A204.1 (cell line): ENCODE measurements around the gene CPT1C.
A peak's percentile ranks its signal among the peaks of the same experiment; 100 is the strongest.

Source experiments
- FAIRE-seq: peaks from 2 replicates; lab custom pipeline; 2012; peaks lifted over from hg19 to GRCh38; lab: Jason Lieb, UNC

The CPT1C gene

DNA sequence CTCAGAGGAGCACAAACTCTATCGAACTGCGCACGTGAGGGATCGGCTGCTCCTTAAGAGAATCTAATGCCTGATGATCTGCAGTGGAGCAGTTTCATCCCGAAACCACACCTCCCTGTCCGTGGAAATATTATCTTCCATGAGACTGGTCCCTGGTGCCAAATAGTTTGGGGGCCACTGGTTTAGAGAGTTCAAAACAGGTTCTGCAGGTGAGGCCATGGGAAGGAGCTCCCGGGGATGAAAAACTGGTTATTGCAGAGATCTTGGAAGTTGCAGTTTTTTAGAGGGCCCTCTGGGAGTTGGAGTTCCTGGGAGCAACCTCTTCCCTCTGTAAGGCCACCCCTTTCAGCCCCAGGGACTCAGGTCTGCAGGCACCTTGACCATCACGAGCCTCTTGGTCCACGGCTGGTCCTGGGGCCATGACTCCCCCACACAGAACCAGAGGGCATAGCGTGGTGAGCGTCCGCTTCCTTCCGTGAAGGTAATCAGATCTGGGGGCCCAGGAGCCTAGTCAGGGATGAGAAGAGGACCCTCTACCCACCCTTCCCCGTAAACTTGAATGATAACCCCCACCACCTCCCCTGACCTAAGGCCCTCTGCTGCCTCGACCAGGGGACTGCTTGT lies 30.5 kb upstream of the CPT1C start:
- FAIRE-seq, result no peak

GRCh38 chr19:49662011-49662410 lies 28.9 kb upstream of the CPT1C start:
- FAIRE-seq, result no peak

- no peak for FAIRE-seq
These were observed 27.7 kb upstream of the CPT1C start for GRCh38 chr19:49663224-49663623.

DNA sequence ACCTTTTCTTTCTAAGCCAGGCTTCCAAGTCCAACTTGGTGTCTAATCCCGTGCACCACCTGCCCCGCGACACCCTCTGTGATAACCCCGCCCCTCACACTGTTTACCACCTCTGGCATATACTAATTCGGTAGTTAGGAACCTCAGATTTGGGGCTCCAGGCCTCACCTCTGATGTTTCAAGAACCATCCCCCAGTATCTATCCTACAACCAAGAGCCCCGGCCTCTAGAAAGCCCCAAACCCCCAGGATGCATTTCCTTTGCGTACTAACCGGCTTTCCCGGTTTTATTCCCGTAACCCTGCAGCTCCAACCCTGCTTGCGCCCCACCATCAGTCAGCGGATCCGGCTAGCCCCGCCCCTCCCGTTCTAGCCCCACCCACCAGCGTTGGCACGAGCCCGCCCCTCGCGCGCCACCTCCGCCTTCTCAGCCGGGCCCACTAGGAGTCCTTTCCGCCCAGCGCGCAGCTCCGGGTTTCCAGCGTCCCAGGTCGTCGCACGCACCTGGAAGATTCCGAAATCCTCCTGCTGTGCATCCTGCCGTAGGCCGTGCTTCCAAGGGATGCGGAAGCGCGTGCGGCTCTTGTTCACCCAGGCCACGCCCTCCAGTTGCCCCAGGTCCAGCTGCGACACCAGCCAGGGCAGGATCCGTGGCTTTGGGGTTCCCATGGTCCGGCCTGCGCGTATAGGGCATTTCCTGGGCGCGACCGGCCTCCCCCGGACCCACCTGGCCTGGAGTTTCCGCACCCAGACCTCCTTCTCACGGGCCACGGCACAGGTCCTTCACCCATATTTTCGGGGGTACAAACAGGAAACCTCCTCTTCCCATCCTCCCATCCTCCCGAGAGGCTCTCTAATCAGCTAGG lies 26.5 kb upstream of the CPT1C start:
- FAIRE-seq, result no peak

GRCh38 chr19:49665036-49665350 lies 25.9 kb upstream of the CPT1C start:
- no peak for FAIRE-seq

GRCh38 chr19:49665351-49666119 lies 25.4 kb upstream of the CPT1C start, which contains the start of the genes BCL2L12 and IRF3:
TSS of gene BCL2L12 (plus strand) at chr19:49665933. CDS start at chr19:49666693, 760 bp downstream.
TSS of gene IRF3 (minus strand) at chr19:49665857. CDS start at chr19:49664838, 1,019 bp downstream.
- FAIRE-seq, result peak; percentile 98

- FAIRE-seq, result no peak
These were observed 24.8 kb upstream of the CPT1C start for GRCh38 chr19:49666120-49666444.

DNA sequence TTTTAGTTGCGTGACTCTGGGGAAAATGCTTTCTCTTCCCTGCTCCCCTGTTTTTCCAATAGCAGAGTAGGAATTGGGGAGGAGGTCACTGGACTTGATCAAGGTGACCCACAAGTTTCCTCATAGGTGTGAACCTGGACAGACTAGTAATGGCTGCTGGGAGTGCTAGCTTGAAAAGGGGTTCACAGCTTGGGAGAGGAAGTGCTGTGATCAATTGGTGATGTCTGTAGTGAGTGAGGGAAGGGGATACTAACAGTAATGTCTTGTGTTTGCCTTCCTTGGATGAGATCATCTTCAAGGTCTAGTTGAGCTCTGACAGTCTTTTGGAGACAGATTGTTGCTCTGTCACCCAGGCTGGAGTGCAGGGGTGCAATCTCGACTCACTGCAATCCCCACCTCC lies 23.4 kb upstream of the CPT1C start:
- FAIRE-seq, result no peak

GRCh38 chr19:49669516-49669915 lies 21.4 kb upstream of the CPT1C start:
- no peak for FAIRE-seq

DNA sequence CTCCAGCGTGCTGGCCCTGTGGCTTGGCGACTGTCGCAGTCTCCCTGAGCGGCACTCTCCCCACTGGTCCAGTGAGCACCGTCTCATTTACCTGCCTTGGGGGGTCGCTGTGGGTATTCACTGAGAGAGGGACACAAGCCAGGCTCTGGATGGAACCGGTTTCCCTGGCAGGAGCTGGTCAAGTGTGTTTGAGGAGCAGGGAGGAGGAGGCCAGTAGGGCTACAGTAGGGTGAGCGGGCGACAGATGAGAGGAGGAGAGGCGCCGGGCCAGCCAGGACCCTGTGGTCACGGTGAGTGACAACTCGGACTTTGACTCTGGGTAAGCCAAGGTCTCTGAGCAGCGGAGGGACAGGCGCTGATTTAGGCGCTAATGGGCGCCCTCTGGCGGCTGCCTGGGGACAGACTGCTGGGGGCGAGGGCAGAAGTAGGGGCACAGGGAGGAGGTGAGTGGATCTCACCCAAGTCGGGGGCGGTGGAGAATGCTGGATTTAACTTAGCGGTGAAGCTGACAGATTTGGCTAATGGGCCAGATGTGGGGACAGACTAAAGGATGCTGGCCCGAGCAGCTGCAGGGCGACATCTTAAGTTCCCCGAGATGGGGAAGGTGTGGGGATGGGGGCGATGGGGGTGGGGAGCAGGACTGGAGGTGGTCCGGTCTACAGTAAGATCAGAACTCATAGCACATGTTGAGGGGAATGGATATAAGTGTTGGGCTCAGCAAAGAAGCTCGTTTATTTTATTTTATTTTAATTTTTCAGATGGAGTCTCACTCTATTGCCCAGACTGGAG lies 18.6 kb upstream of the CPT1C start:
- FAIRE-seq, result no peak

DNA sequence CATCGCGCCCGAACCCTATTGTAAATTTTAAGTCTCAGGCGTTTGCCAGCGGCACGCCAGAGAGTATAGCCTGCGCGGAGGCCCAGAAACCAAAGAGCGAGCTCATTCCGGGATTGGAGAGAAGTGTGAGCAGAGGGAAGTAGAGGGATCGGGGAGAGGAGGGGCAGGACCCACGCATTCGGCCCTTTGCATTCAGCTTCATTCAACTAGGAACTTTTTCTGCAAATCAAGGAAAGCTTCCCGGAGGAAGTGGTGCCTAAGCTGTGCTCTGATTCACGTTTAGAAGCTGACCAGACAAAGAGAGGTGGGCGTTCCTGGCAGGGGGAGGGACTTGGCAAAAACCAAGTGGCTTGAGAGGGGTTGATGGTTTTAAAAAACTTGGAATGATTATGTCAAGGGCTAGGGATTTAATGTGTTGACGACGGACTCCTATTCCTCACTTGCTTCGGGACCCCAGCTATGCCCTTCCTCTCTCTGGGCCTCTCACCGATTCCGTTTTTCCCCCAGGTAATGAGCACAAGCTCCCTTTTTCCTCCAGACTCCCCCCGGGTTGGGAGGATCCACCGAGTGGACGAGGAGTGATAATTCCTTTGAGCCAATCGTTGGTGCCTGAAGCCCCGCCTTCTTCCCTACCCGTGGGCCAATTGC lies 14.7 kb upstream of the CPT1C start:
- FAIRE-seq, result peak; percentile 54

- peak; percentile 99 for FAIRE-seq
These were observed 14.1 kb upstream of the CPT1C start for GRCh38 chr19:49676784-49677230.

DNA sequence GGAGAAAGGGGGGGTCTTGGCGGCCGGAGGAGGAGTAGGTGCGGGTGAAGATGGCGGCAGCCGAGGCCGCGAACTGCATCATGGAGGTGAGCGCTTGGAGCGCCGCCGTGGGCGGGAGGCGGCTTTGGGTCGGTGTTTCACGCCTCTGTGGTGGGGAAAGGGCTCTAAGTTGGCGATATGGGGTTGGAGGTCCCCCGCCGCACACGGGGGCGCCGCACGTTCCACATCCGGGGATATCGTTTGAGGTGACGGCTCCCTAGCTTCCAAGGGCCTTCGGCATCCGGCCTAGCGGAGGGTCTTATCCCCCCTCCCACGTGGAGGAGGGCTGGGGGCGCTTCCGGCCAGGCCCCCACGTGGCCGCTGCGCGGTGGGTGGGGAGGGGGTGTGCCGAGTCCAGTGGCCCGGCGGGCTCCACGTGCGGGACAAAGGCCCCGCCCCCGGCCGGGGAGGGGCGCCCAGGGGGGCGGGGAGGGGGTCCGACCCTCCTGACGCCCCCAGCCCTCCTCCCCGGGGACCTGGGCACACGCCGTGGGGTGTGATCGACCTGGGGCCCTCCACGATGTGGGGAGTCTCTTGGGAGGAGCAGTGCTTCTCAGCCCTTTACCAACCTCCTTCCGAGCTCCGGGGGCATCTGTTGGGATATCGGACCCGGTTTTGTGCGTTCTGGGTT lies 13.6 kb upstream of the CPT1C start, which contains the start of gene PRMT1:
Gene PRMT1, plus strand, starts transcription at position 41 of the 670 bp plus-strand sequence. Its CDS starts 10 bp downstream, at position 51.
- no peak for FAIRE-seq

GRCh38 chr19:49677901-49678674 lies 12.8 kb upstream of the CPT1C start:
- FAIRE-seq, result no peak

DNA sequence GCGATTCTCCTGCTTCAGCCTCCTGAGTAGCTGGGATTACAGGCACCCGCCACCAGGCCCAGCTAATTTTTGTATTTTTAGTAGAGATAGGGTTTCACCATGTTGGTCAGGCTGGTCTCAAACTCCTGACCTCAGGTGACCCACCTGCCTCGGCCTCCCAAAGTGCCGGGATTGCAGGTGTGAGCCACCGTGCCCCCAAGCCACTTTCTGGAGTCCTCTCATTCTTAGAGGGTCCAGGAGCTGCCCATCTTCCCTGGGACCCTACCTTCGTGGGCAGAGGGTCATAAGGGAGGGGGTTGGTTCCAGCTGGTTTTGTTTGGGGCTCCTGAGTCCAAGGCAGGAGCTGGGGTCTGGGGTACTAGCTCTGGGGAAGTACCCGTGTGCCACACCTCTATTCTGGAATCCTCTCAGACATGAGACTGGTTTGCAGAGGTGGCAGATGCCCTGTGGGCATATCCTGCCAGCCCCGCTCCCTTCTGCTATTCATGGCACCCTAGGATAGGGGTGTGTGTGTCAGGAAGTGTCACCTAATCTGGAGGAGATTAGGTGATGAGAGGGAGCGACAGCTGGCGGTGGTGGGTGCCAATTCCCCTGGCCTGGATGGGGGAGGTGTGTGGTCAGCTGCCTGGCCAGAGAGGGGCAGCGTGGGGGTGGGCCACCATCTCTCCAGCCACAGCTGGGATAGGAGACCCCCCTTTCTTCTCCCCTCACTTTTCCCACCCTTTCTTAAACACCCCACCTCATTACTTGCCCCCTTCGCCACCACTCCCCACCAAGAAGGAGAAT lies 11.7 kb upstream of the CPT1C start:
- no peak for FAIRE-seq

- no peak for FAIRE-seq
These were observed 11.0 kb upstream of the CPT1C start for GRCh38 chr19:49679771-49680413.

DNA sequence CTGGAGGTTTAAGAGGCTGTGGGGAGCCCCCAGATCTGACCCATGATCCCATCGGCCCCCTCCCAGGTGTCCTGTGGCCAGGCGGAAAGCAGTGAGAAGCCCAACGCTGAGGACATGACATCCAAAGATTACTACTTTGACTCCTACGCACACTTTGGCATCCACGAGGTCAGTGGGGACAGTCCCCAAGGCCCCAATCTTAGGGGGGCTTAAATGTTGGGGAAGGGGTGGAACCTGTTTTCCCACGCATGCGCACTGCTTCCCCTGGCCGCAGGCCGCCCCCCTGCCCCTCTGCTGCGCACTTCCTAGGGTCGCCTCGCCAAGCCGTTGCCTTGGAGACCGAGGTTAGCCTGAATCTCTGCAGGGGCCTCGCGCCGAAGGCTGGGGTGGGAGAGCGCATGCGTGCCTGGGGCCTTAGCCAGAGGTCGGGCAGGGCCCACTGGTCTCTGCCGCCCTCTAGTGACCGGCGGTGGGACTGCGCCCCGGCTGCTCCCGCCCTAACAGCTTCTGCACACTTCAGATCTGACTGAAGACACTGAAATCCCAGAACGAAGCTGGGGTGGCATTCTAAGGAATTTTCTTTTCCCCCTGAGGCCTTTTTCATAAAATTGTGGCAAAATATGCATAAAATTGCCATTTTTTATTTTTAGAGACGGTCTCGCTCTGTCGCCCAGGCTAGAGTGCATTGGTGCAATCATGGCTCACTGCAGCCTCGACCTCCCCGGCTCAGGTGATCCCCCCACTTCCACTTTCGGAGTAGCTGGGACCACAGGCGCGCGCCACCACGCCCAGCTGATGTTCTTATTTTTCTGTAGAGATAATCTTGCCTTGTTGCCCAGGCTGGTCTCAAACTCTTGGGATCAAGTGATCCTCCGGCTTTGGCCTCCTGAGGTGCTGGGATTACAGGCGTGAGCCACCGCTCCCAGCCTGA lies 10.2 kb upstream of the CPT1C start:
- no peak for FAIRE-seq

- no peak for FAIRE-seq
These were observed 9.1 kb upstream of the CPT1C start for GRCh38 chr19:49681830-49682229.
